ENCODE results near the gene SNCAIP.

SNCAIP gene

DNA sequence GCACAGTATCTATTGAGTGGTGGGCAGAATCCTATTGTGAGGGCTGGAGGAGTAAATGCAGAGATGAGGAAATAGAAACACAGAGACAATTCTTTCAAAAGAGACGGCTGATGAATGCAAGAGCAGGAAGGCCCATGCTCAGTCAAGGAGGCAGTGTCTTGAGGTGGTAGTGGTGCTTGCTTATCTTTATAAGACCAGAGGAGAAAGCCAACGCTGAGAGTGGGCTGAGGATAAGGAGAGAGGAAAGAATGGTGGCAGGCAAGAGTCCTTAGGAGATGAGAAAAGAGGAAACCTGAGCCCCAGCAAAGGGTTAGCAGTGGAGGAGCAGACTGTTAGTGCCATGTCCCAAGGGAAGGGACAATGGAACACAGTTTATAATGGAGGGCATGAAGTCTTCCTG, 86.0 kb downstream of the SNCAIP start:
- DNase-seq (ENCODE audit: low read depth in 2 of 2): no peak

DNA sequence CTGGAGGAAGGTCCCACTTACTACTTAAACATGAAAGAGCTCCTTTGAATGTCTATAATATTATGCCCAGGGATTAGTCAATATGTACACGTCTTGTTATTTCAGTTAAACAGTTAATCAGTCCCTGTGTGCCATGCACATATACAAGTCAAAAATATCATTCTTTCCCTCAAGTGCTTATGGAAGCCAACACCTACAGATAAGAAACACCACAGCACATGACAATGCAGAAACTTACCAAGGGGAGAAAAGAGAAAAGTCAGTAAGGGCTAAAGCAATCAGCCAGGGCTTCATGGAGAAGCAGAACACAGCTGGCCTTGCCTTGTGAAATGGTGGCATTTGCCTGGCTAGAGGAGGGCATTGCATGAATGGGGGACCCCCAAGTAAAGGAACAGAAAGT, 88.3 kb downstream of the SNCAIP start:
- DNase-seq (ENCODE audit: low read depth in 2 of 2): no peak

DNA sequence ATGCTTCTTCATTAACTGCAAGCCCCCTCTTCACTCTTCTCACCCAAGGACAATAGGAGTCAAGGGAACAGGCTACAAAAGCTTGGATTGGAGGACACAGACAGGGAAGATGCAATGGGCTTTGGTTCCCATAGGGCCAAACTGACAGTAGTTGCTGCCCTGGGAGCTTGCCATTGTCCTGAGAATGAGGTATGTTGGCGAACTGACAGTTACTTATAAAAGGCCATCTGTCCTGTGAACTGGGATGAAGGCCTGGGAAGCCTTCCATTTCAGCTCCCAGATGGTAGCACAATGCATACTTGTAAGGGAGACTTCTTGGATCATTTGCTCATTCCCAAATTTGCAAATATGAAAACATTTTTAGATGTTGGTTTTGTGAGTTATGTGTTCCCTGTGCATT, 88.9 kb downstream of the SNCAIP start:
- no peak for DNase-seq (ENCODE audit: low read depth in 2 of 2)

DNA sequence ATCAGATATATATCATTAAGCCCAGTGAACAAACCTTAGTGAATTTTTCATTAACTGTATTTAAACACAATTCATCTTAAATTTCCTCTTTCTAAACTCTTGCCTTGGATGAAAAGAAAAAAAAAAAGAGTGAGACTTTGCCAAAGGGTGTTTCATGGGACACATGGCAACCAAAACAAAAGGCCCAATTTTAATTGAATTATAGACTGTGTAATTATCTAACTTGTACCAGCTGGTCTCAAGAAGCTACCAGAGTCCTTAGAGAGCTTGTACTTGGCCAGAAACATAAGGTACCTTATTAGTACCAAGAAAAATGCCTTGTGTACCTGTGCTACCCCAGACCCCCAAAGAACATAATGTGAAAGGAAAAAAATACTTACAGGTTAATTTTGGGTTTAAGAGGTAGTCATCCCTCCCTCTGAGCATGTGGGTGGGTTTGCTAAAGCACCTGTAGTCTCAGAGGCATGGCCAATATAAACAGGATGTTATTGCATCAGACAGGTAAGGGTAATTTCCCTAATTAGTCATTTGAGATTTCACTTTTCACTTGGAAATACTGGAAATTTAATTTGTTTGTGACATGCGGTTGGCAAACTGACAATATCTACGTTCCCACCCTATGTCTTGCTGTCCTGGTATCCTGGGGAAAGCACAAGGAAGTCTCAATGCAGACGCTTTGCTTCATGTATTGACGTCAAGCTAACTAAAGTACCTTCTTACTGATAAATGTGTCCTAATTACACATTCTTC, 90.1 kb downstream of the SNCAIP start:
- no peak for DNase-seq (ENCODE audit: low read depth in 2 of 2)

DNA sequence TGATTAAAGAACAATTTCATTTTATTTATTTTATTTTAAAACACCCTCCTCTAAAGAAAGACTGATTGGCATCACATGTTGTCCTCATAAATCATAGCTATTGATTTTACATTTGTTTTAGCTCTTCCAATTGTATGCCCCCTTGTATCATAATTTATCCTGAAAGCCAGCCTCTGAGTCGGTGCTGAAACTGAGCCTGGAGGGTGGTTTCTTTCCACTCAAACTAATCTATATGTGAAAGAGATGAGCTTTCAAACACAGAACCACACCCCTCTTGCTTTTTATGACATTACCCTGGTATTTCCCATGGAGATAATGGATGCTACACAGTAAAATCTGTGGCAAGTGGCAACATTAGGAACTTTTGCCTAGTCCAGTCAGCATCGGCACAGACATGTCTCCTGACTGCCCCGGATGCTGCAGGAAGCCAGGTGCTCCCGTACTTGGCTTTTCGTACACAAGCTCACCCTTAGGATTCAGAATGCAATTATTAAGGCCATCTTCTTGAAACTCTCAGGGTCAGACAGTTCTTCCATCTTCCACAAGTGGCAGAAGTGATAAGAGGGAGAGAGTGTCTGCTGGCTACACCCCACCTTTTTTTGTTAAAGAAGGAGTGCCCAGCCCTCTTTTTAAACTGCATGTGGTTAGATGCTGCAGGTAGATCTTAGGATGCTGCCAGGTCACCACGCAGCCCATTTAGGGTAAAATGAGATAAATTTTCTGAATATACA, 91.1 kb downstream of the SNCAIP start:
- no peak for DNase-seq (ENCODE audit: low read depth in 2 of 2)

DNA sequence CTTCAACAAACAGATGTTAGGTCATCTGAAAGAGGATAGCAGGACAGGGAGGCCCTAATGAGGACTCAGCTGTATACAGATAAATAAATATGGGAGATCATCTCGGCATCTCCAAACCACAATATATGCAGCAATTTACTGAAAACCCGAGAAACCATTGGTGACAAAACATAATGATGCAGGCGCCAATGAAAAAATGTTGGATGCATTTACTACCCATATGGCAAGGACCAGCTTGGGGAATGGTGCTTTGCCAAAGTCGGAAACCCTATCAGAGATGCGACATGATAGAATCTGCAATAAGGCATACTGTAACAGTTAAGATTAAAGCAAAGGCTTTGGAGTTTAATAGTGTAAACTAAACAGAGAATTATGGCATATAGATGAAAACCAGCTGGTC, 92.0 kb downstream of the SNCAIP start:
- no peak for DNase-seq (ENCODE audit: low read depth in 2 of 2)

DNA sequence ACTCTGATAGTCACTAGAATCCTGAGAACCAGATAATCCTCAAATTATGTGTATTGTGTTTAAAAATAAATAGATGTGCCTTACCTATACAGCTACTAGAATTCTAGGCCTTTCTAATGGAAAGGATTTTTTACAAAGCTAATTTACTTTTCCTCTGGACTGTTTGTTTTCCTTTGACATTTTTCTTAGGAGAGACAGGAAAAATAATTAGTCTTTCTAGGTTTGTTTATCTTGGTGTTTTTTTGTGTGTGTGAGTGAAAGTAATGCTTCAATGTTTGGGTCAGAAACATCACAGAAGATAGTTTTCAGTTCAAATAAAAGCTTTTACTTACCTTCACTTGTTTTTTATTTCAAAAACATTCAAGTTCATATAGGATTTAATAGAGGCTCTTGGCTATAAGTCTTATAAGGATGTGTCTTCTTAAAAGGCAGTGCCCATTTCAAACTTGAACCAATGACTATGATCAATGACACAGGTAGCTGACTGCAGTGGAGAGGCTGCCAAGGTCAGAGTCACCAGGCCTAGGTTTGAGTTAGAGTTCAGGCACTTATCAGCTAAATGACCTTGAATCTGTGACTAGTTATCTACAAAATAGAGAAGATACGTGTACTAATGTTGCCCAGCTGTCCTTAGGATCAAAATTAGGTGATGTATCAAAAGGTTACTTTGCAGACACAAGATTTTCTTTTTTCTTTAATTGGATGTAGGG, 92.8 kb downstream of the SNCAIP start:
- DNase-seq (ENCODE audit: low read depth in 2 of 2): no peak

DNA sequence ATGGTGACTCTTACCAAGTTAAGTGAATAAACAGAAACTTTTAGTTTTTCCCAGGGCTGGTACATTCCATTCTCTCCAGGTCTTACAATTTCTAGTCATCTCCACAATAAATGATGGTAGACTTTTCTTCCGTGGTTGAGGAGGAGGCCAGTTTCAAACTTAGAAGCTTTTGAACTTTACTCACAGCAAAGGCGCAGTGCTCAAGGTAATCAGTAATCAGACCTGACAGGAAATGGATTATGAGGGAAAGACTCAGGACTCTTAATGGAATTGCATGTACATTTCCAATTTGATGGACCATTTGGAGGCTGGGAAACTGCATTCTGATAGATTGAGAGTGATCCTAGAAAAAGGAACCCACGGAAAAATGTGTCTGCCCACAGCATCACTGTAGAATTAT, 93.7 kb downstream of the SNCAIP start:
- no peak for DNase-seq (ENCODE audit: low read depth in 2 of 2)

DNA sequence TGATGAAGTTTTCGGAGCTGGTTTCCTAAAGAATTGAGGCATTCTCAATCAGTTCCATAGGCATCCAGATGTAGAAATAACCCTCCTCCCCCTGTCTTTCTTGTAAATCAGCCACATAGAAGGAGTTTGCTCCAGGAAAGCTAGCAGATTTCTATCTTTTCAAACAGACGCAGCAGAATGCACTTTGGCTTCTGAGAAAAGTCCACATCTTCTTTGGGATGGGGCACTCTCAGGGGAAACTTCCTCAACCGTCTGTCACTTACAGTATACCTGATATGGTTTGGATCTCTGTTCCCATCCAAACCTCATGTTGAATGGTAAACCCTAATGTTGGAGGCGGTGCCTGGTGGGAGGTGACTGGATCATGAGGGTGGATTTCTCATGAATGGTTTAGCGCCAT, 94.1 kb downstream of the SNCAIP start:
- no peak for DNase-seq (ENCODE audit: low read depth in 2 of 2)

DNA sequence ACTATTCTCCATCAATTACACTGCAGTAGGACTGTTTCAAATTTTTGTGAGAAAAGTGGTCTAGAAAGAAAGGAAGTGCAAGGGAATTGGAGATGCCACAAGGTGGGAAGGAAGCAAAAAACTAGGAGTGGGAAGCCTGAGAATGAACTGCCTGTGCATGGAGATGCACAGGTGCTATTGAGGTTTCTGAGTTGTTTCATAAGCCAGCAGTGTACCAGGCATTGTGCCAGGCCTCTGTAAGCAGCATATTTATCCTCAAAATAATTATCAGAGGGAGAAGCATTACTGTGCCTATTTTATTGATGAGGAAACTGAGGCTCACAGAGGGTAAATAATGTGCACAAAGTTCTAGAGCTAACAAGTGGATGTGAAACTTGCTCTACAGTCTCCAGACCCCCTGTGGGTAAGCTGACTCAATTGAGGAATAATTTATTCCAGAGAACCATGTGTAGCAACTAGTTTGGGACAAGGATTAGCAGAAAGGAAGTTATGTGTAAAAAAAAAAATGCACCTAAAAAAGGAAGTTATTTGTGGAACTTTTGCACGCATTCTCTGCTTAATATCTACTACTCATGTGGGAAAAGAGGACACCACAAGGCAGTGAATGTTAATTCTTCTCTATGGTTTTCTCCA, 96.7 kb downstream of the SNCAIP start:
- no peak for DNase-seq (ENCODE audit: low read depth in 2 of 2)

DNA sequence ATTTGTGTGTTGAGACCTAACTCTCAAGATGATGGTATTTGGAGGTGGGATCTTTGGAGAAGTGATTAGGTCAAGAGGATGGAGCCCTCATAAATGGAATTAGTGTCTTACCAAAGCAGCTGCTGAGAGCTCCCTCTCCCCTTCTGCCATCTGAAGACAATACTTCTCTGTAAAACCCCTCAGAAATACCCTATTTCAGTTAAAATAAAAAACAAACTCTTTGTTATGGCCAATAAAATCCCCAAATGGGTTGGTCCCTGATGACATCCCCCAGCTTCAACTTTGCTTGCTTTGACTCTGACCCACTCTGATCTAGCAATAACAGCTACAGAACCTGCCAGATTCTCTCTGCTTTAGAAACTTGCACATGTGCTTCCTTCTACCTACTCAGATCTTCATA, 100.9 kb downstream of the SNCAIP start:
- DNase-seq (ENCODE audit: low read depth in 2 of 2): no peak

DNA sequence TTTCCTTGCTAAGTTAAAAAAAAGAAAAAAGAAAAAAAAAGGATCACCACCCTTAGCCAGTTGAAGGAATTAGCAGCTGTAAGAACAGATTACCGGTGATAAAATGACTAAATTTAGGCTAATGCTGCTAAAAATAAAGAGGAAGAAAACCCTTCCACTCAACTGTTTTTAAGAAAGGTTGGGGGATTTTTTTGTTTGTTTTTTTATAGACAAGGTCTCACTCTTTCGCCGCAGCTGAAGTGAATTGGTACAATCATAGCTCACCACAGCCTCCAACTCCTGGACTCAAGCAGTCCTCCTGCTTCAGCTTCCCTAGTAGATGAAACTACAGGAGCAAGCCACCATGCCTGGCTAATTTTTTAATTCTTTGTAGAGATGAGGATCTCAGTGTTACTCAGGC, 101.7 kb downstream of the SNCAIP start:
- DNase-seq (ENCODE audit: low read depth in 2 of 2): no peak

DNA sequence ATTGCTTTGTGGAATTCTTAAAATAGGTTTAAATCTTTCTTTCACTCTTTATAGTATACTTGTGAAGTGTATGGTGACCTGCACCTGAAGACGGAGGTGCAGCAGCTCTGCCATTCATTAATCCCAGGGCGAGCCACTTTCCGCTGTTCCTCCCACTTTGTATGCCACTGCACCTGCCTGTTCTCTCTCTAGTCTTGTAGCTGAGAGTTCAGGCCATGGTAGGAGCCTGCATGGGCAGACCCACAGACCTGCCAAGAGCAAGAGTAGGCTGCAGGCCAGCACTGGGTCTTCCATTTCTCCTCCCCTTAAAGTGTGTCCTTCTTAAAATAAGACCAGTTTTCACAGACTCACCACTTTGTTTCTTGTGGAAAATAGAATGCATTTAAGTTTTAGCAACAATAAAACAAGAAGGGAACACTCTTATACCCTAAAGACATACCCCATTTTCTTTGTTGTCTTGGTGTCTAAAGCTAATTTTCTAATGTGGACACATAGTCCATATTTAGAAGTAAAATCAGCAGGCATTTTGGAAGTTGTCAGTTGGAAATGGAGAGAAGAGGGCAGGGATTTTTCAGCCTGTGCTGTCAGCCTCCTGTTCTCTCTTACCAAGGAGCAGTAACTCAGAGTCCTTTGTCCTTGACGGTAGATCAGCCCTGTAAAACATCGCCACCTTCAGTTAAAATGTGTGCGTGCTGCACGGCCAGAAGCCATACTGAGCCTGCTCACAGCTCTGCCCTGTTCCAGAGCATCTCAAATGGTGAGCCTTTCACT, 103.2 kb downstream of the SNCAIP start:
- no peak for DNase-seq (ENCODE audit: low read depth in 2 of 2)

DNA sequence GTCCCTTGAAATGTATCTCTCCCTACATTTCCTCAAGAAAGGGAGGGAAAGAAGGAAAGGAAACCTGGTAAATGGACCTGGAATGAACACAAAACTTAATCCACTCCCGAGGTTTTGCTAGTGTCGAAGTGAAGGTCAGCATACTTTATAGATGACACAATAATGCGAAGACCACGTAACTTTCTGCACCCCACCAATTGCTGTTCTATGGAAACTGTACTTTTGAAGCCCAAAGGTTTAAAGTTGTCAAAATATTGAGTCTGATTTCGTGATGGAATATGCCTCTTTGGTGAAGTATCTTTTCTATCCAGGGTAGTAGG, 103.7 kb downstream of the SNCAIP start:
- no peak for DNase-seq (ENCODE audit: low read depth in 2 of 2)

DNA sequence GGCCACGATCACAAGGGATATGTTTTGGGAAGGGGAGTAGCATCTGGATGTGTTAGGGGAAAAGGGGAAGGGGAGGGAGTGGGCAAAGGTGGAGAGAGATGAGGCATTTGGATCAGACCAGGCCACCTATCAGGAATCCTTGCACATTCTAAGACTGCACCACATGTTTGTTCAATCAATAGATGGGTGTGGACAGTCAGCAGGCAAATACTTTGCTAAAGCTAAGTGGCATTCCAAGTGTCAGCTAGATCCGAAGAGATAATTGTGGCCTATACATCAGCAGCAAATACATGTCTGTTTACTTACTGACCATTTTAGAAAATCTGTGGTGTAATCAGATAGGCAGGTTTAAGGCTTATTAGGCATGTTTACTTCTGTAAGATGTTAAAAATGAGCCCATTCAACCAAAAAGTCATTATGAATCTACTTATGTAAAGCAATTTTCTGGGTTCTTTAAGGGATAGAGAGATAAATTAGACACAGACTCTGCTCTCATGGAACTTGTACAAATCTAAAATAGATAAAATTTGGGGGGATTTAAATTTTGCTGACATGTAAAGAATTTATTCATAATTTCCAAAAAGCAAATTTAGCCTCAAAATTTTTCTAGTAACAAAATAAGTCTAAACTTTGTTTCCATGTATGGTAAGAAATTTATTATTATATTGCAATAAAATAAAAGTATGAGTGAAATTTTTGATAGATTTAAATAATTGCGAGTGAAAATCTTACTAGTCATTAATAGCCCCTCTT, 107.3 kb downstream of the SNCAIP start:
- no peak for DNase-seq (ENCODE audit: low read depth in 2 of 2)

DNA sequence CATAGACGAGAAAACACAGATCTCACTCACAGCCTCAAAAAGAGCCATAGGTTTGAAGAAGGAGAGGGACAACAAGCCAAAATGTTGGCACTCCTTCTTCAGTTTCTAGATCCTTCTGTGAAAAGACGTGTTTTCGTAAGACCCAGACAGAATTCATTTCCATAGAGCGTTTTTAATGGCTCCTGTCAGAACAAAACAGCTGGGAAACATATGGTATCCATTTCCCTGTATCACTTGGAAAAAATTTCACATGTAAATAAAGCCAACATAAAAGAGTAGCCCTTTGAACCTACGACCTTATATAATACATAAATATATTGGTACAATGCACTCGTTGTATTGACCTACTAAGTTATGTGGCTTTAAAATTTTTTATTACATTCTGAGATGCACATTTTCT, 108.1 kb downstream of the SNCAIP start:
- no peak for DNase-seq (ENCODE audit: low read depth in 2 of 2)

DNA sequence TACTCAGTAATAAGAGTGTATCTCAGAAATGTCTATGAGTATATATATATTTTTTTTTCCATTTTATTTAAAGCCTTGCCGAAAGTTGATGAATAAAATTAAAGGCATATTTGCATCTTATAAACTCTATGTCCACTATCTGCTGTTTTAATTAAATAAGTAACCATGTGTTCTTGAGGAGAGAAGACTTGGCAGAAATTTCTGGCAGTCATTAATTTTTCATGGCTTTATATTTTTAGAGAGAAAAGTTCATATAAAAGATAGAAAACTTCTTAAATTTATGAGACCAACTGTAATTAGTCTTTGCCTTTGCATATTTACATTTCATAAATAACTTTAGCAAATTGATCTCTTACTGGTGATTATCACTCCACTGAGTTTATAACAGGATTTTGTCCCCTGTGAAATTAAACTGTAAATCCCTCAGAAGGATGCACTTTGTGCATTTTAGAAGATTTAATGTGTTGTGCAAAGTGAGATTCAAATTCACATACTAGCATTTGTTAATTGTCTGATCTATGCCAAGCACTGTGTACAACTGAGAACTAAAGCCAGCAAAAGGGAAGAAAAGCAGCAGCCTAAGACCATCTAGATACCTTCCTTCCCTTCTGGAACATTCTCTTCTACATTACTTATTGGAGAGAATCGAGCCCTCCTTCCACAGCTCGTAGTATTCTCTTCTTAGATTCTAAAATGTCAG, 108.7 kb downstream of the SNCAIP start:
- no peak for DNase-seq (ENCODE audit: low read depth in 2 of 2)

DNA sequence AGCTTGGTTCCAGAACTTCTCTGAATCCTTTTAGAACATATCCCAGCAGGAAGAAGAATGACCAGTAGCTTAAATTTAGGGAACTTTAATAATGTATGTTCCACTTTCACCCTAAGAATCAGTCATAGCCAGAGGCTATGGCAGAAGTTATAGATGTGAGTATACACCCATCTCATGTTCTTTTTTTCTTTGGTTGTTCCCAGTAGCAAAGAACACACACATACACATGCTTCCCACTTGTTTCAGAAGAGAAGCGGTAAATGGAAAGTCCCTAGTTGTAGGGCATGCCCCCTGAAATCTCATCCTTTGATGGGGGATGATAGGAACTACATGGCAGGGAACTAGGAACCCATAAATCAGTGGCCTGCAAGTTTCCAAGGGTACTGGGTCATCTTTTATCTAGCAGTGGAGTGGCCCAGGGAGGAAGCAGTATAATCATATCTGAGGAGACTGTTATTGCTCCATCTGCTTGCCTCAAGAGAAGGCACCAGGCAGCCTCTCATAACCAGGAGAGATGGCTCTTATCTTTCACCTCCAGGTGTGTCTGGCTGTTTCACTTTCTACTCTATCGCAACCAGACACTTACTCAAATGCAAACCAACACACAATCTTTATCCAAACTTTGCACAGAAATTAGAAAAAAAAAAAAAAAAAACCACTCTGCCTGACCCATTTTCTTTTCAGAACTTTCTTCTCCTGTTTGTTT, 109.5 kb downstream of the SNCAIP start:
- no peak for DNase-seq (ENCODE audit: low read depth in 2 of 2)

DNA sequence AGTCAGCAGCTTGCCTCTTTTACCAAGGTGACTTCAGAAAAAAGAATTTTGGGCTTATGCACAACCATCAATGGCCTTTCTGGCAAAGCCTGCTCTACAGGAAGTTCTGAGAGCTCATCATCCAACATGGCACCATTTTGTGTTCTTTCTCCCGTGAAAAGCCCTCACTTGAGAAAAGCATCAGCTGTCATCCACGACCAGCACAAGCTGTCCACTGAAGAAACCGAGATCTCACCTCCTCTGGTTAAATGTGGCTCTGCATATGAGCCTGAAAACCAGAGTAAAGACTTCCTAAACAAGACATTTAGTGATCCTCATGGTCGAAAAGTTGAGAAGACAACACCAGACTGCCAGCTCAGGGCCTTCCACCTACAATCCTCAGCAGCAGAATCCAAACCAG, 111.2 kb downstream of the SNCAIP start:
- no peak for DNase-seq (ENCODE audit: low read depth in 2 of 2)

DNA sequence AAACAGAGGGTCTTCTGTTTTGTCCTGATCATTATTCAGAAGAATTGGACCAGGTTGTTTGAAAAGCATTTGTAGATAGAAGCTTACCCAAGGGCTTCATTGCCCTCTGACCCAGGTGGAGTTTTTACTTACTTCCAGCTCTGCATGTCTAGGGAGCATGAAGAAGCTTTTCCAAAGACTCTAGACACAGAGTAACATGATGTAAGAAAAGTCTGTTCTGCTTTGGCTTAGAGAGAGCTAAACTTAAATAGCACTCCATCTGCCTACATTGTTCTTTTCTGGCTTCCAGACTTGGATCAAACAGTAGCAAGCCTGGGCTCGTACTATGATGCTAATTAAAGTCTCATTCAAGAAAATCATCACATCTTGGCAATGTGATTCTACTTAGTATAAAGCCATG, 112.1 kb downstream of the SNCAIP start:
- no peak for DNase-seq (ENCODE audit: low read depth in 2 of 2)
